Heart left ventricle (tissue), 13 donors: Measurements from ENCODE around the gene RGS14.

Source experiments
- CTCF ChIP-seq, 12 donors: fragments of 200-600 bp; sonication (generic) in 4 of 12; IDR thresholded peaks; one replicate each; pipeline versions ENCODE4 v1.5.0 to v1.8.0; 2018 to 2022; ENCODE audit warnings: antibody characterized with exemption in 12 of 12, mild to moderate bottlenecking in 5 of 12
- POLR2A ChIP-seq, 2 donors: fragments of 450-650 bp; IDR thresholded peaks; one replicate each; pipeline ENCODE4 v1.6.1; 2017; ENCODE audit warnings: antibody characterized with exemption in 2 of 2, mild to moderate bottlenecking in 2 of 2, moderate library complexity in 2 of 2
- donor health status: ischemic (EF 13 %, LVEDD 7.1; RV severe dilation, severe dysfunction).
- donor health status: DM: no; HTN: yes; CAD: no.
- donor health status: DM: no; HTN: no; CAD: no.
- donor health status: ischemic (EF 25% LVEDD 6.9; RV normal size, moderate dysfunction).
- donor health status: ischemic (EF 25% LVEDD 5.7; RV mildly dilated, moderate dysfunction).
- donor health status: ischemic (EF 35%, LVEDD 5.7; RV mildly dilated, moderate dysfunction).
- donor health status: nonischemic (EF 11% LVEDD 7.7; RV severe dilation, severe dysfunction).
- donor health status: DM: yes; HTN: yes; CAD: no.
- donor health status: PGD.
- donor health status: ischemic (EF 29% LVEDD 5.4; RV normal size, mild dysfunction).
- donor health status: nonischemic (EF 23%, LVEDD 6.1; RV moderate dilation, normal function).

DNA sequence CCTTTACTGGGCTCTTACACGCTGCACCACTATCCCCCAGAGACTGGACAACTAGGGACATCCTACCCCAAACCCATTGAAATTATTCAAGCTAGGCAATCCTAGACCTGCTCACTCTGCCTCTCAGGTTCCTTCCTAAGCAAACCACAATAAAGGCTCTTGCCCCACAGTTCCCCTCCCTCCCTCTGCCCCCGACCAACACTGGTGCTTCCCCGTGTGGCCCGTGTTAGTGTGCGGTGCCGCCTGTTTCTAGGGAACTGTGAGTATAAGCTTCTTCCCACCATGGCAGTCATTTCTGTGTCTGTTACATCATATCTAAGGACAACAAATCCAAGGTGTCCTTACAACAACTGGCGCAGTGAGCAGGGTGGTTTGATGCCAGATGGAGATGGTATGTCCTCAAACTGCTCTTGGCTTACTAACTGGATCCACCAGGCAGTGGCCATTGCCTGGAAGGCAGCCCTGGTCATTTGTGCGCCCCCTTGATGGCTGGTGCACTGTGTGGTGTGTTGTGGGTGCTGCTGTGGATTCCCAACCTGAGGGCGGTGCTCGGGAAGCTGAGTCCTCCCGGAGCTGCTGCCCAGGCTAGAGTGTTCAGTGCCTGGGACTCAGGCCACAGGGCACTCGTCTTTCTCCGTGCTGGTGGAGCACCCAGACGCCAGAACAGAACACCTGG is 37.7 kb upstream of the RGS14 start:
- TF ChIP-seq CTCF (IDR thresholded peaks at IDR 0.05) (no peak), POLR2A (IDR thresholded peaks at IDR 0.05) (no peak)
